Fibroblast of lung (primary cell): ENCODE measurements around the gene DAZAP1.

Experiments
- CTCF ChIP-seq, 2 donors: IDR thresholded peaks in 1 of 2; conservative IDR thresholded peaks in 1 of 2; 1 replicate in 1 of 2; 2 replicates in 1 of 2; pipeline ENCODE4 v1.5.1; 2011 to 2012; ENCODE audit warnings: low read length in 2 of 2, control low read depth in 1 of 2, inconsistent platforms in 1 of 2, low read depth in 1 of 2, mild to moderate bottlenecking in 1 of 2
- EZH2 ChIP-seq: IDR thresholded peaks from 2 replicates; pipeline ENCODE4 v1.5.1; 2012; ENCODE audit warnings: low read length, control low read depth, mild to moderate bottlenecking; ENCODE audit errors: missing control alignments

- TF ChIP-seq CTCF (conservative IDR thresholded peaks at IDR 0.05 in 1 of 2, IDR thresholded peaks at IDR 0.05 in 1 of 2; ENCODE audit: low read depth in 1 of 2, low read length in 2 of 2) = no peak
- no peak for TF ChIP-seq EZH2
Measured at GRCh38 chr19:1377965-1378785, 29.2 kb upstream of the DAZAP1 start.
